ENCODE measurements around the gene HECTD2. TPM values are rescaled to one million over a fixed set of nuclear protein-coding genes. Genes with fewer than 3 reads are reported as not detected.

HECTD2 gene
- total RNA-seq, 6 experiments from 2014 or later, result 1.5 to 3.7 (median 3.1) TPM

- Histone ChIP-seq H3K27ac (no peak overlapping the region), H3K4me3 (no peak overlapping the region), H3K27me3 (no peaks in the 10 kb centered on the region), H3K9me3 (no peaks in the 10 kb centered on the region), H3K36me3 (no peaks in the 10 kb centered on the region), H3K4me1 (peaks cover 0 to 14% (median 4%) of the 10 kb centered on the region in 4 donors)
- no peak for DNase-seq
- peak in 2 of 4 donors; percentile 21 to 32 for ATAC-seq
- WGBS (ENCODE audit: insufficient coverage, low coverage, low lambda C conversion rate, missing lambda C conversion rate), result 65% methylated on average over 7 of the region's 7 CpGs
- intact Hi-C loops (cut with DNase I), result no loop called here
- TF ChIP-seq POLR2A (IDR thresholded peaks at IDR 0.05) (no peak), CTCF (IDR thresholded peaks at IDR 0.05) (no peak)
Measured at GRCh38 chr10:91519899-91520514, 109.9 kb downstream of the HECTD2 start.

- DNase-seq (peak in 1 of 3 donors; percentile 41), ATAC-seq (peak; percentile 57 to 84 (median 73))
- TF ChIP-seq CTCF (IDR thresholded peaks at IDR 0.05), result no peak
- no peak for TF ChIP-seq POLR2A (IDR thresholded peaks at IDR 0.05)
- Histone ChIP-seq H3K4me3 (no peak overlapping the region), H3K9me3 (no peaks in the 10 kb centered on the region), H3K27me3 (no peaks in the 10 kb centered on the region), H3K36me3 (no peaks in the 10 kb centered on the region), H3K4me1 (peaks cover 0 to 18% (median 5%) of the 10 kb centered on the region in 4 donors), H3K27ac (no peak overlapping the region)
- 29% methylated on average over 1 of the region's 1 CpG for WGBS (ENCODE audit: insufficient coverage, low coverage, low lambda C conversion rate, missing lambda C conversion rate)
- intact Hi-C loops (cut with DNase I), result no loop called here
Measured at GRCh38 chr10:91520661-91521060, 110.5 kb downstream of the HECTD2 start.

GRCh38 chr10:91521439-91521838 lies 111.3 kb downstream of the HECTD2 start:
- ATAC-seq (peak in 1 of 4 donors; percentile 19), DNase-seq (no peak)
- Histone ChIP-seq H3K36me3 (no peaks in the 10 kb centered on the region), H3K4me3 (no peak overlapping the region), H3K9me3 (no peaks in the 10 kb centered on the region), H3K27me3 (no peaks in the 10 kb centered on the region), H3K4me1 (peaks cover 0 to 26% (median 9%) of the 10 kb centered on the region in 4 donors), H3K27ac (no peak overlapping the region)
- intact Hi-C loops (cut with DNase I), result no loop called here
- TF ChIP-seq CTCF (IDR thresholded peaks at IDR 0.05), result no peak
- TF ChIP-seq POLR2A (IDR thresholded peaks at IDR 0.05), result no peak
- 27% methylated on average over 1 of the region's 1 CpG for WGBS (ENCODE audit: insufficient coverage, low coverage, low lambda C conversion rate, missing lambda C conversion rate)

- TF ChIP-seq POLR2A (IDR thresholded peaks at IDR 0.05), result no peak
- no peak for TF ChIP-seq CTCF (IDR thresholded peaks at IDR 0.05)
- 37% methylated on average over 3 of the region's 4 CpGs for WGBS (ENCODE audit: insufficient coverage, low coverage, low lambda C conversion rate, missing lambda C conversion rate)
- H3K4me3 ChIP-seq, result peak overlapping the region in 1 of 3 donors; percentile 7
- no peaks in the 10 kb centered on the region for H3K36me3 ChIP-seq
- DNase-seq (peak; percentile 39 to 84 (median 80)), ATAC-seq (peak; percentile 78 to 89 (median 87))
- intact Hi-C loops (cut with DNase I), result no loop called here
- peak overlapping the region; percentile 5 to 84 (median 66) for H3K27ac ChIP-seq
- no peaks in the 10 kb centered on the region for H3K9me3 ChIP-seq
- H3K4me1 ChIP-seq, result peaks cover 0 to 45% (median 8%) of the 10 kb centered on the region in 4 donors
- no peaks in the 10 kb centered on the region for H3K27me3 ChIP-seq
Measured at GRCh38 chr10:91525896-91526712, 116.0 kb downstream of the HECTD2 start.

Measured in right lobe of liver (tissue), 6 donors.